GF-D8 (cell line): Measurements from ENCODE around the gene NXPE2.

Source experiments
- DNase-seq: peaks from one replicate; lab custom pipeline; 2025; lab: John Stamatoyannopoulos, UW

The NXPE2 gene

GRCh38 chr11:114745150-114745671 lies 66.9 kb downstream of the NXPE2 start:
- no peak for DNase-seq

GRCh38 chr11:114746013-114746412 lies 67.7 kb downstream of the NXPE2 start:
- DNase-seq, result no peak
